GM19099 (cell line): ENCODE results near the gene RASL11B.

Experiments used
- POLR2A ChIP-seq: IDR thresholded peaks from 3 replicates; pipeline ENCODE4 v1.6.1; 2011; ENCODE audit warnings: low read depth; ENCODE audit not compliant: insufficient read length; ENCODE audit errors: extremely low read depth

RASL11B gene

GRCh38 chr4:52860361-52860760 lies 1.8 kb upstream of the RASL11B start:
- TF ChIP-seq POLR2A = no peak

- TF ChIP-seq POLR2A = no peak
Measured at GRCh38 chr4:52861171-52861823, 820 bp upstream of the RASL11B start.

- TF ChIP-seq POLR2A = no peak
Measured at GRCh38 chr4:52862639-52863161, 583 bp downstream of the RASL11B start.

- no peak for TF ChIP-seq POLR2A
Measured at GRCh38 chr4:52863324-52863723, 1.2 kb downstream of the RASL11B start.

GRCh38 chr4:52864793-52865192 lies 2.7 kb downstream of the RASL11B start:
- TF ChIP-seq POLR2A = no peak

GRCh38 chr4:52865300-52865699 lies 3.2 kb downstream of the RASL11B start:
- TF ChIP-seq POLR2A = no peak

GRCh38 chr4:52866734-52867133 lies 4.6 kb downstream of the RASL11B start:
- TF ChIP-seq POLR2A = no peak

- TF ChIP-seq POLR2A = no peak
Measured at GRCh38 chr4:52867163-52867562, 5.0 kb downstream of the RASL11B start.

GRCh38 chr4:52868133-52868532 lies 6.0 kb downstream of the RASL11B start:
- TF ChIP-seq POLR2A = no peak

- no peak for TF ChIP-seq POLR2A
Measured at GRCh38 chr4:52869196-52869595, 7.1 kb downstream of the RASL11B start.

GRCh38 chr4:52869656-52870055 lies 7.5 kb downstream of the RASL11B start:
- no peak for TF ChIP-seq POLR2A

- TF ChIP-seq POLR2A = no peak
Measured at GRCh38 chr4:52870225-52870624, 8.1 kb downstream of the RASL11B start.

- TF ChIP-seq POLR2A = no peak
Measured at GRCh38 chr4:52873191-52873590, 11.1 kb downstream of the RASL11B start.

GRCh38 chr4:52873861-52874343 lies 11.8 kb downstream of the RASL11B start:
- TF ChIP-seq POLR2A = no peak

- TF ChIP-seq POLR2A = no peak
Measured at GRCh38 chr4:52874948-52875347, 12.8 kb downstream of the RASL11B start.

GRCh38 chr4:52876069-52876468 lies 14.0 kb downstream of the RASL11B start:
- no peak for TF ChIP-seq POLR2A

GRCh38 chr4:52877036-52877435 lies 14.9 kb downstream of the RASL11B start:
- no peak for TF ChIP-seq POLR2A
